ENCODE measurements around the gene GRK1. TPM values are rescaled to one million over a fixed set of nuclear protein-coding genes. Genes with fewer than 3 reads are reported as not detected.

Gene GRK1
- total RNA-seq, 2 experiments from 2014 or later: not detected

GRCh38 chr13:113657851-113658741 is 8.9 kb upstream of the GRK1 start, which contains the start of gene ATP4B:
Gene ATP4B (minus strand): TSS chr13:113658198. CDS start chr13:113658144, 54 bp downstream.
- peaks cover 9% of the 10 kb centered on the region for H3K9me3 Mint-ChIP-seq (ENCODE audit: low read depth)
- peaks cover 17% of the 10 kb centered on the region for H3K27me3 Mint-ChIP-seq
- CTCF ChIA-PET: no interaction called here
- H3K4me3 Mint-ChIP-seq: no peak within 1 kb of the TSS
- no peak within 1 kb of the TSS for H3K27ac Mint-ChIP-seq
- peaks cover 7% of the 10 kb centered on the region for H3K4me1 Mint-ChIP-seq
- DNase-seq: no peak
- no peak for ATAC-seq
- H3K36me3 Mint-ChIP-seq: peaks cover 2% of the 10 kb centered on the region

- CTCF ChIA-PET: no interaction called here
- Mint-ChIP-seq H3K36me3 (peaks cover 2% of the 10 kb centered on the region), H3K27me3 (peaks cover 20% of the 10 kb centered on the region)
These were observed 8.2 kb upstream of the GRK1 start for GRCh38 chr13:113658836-113659235.

GRCh38 chr13:113659337-113659736 is 7.7 kb upstream of the GRK1 start:
- DNase-seq (no peak), ATAC-seq (no peak)
- Mint-ChIP-seq H3K36me3 (peaks cover 2% of the 10 kb centered on the region), H3K4me3 (no peak overlapping the region), H3K27me3 (peaks cover 20% of the 10 kb centered on the region), H3K9me3 (ENCODE audit: low read depth) (peaks cover 9% of the 10 kb centered on the region), H3K27ac (no peak overlapping the region), H3K4me1 (no peaks in the 10 kb centered on the region)
- CTCF ChIA-PET: no interaction called here

More at GRCh38 chr13:113658836-113659235, 8.2 kb upstream of the GRK1 start:
- Mint-ChIP-seq H3K27ac (no peak overlapping the region), H3K9me3 (ENCODE audit: low read depth) (peaks cover 9% of the 10 kb centered on the region), H3K4me1 (peaks cover 2% of the 10 kb centered on the region), H3K4me3 (no peak overlapping the region)
- ATAC-seq: no peak
- DNase-seq: no peak

- DNase-seq: no peak
- H3K9me3 Mint-ChIP-seq (ENCODE audit: low read depth): peaks cover 9% of the 10 kb centered on the region
- peaks cover 2% of the 10 kb centered on the region for H3K36me3 Mint-ChIP-seq
- no peak for ATAC-seq
- H3K27ac Mint-ChIP-seq: no peak overlapping the region
- CTCF ChIA-PET: no interaction called here
- peaks cover 20% of the 10 kb centered on the region for H3K27me3 Mint-ChIP-seq
- no peak overlapping the region for H3K4me3 Mint-ChIP-seq
- no peaks in the 10 kb centered on the region for H3K4me1 Mint-ChIP-seq
These were observed 7.0 kb upstream of the GRK1 start for GRCh38 chr13:113660066-113660465.

- Mint-ChIP-seq H3K36me3 (peaks cover 2% of the 10 kb centered on the region), H3K9me3 (ENCODE audit: low read depth) (peaks cover 9% of the 10 kb centered on the region), H3K27ac (no peak overlapping the region), H3K4me3 (no peak overlapping the region), H3K27me3 (peaks cover 20% of the 10 kb centered on the region), H3K4me1 (no peaks in the 10 kb centered on the region)
- CTCF ChIA-PET: no interaction called here
- no peak for ATAC-seq
- no peak for DNase-seq
These were observed 5.5 kb upstream of the GRK1 start for GRCh38 chr13:113661509-113661908.

GRCh38 chr13:113663934-113664333 is 3.1 kb upstream of the GRK1 start:
- DNase-seq (no peak), ATAC-seq (no peak)
- peaks cover 9% of the 10 kb centered on the region for H3K9me3 Mint-ChIP-seq (ENCODE audit: low read depth)
- peaks cover 20% of the 10 kb centered on the region for H3K27me3 Mint-ChIP-seq
- H3K27ac Mint-ChIP-seq: no peak overlapping the region
- CTCF ChIA-PET: interaction anchor here (1.1 kb wide), 1 partner anchor 79 kb away, joined by 3 read pairs; no protein-coding TSS in a partner anchor
- peaks cover 2% of the 10 kb centered on the region for H3K36me3 Mint-ChIP-seq
- no peaks in the 10 kb centered on the region for H3K4me1 Mint-ChIP-seq
- H3K4me3 Mint-ChIP-seq: no peak overlapping the region

- CTCF ChIA-PET: no interaction called here
- H3K4me3 Mint-ChIP-seq: no peak overlapping the region
- no peak for DNase-seq
These were observed 2.0 kb upstream of the GRK1 start for GRCh38 chr13:113664751-113665596.

GRCh38 chr13:113665597-113666328 is 1.3 kb upstream of the GRK1 start:
- CTCF ChIA-PET: no interaction called here
- Mint-ChIP-seq H3K27ac (no peak overlapping the region), H3K27me3 (peaks cover 18% of the 10 kb centered on the region), H3K36me3 (peaks cover 2% of the 10 kb centered on the region), H3K4me3 (no peak overlapping the region), H3K9me3 (ENCODE audit: low read depth) (peaks cover 8% of the 10 kb centered on the region), H3K4me1 (no peaks in the 10 kb centered on the region)
- DNase-seq (no peak), ATAC-seq (no peak)

More at GRCh38 chr13:113664751-113665596, 2.0 kb upstream of the GRK1 start:
- H3K36me3 Mint-ChIP-seq: peaks cover 2% of the 10 kb centered on the region
- no peaks in the 10 kb centered on the region for H3K4me1 Mint-ChIP-seq
- no peak overlapping the region for H3K27ac Mint-ChIP-seq
- peaks cover 20% of the 10 kb centered on the region for H3K27me3 Mint-ChIP-seq
- ATAC-seq: no peak
- H3K9me3 Mint-ChIP-seq (ENCODE audit: low read depth): peaks cover 9% of the 10 kb centered on the region

GRCh38 chr13:113666329-113666670 is 719 bp upstream of the GRK1 start:
- Mint-ChIP-seq H3K4me1 (no peaks in the 10 kb centered on the region), H3K27me3 (peaks cover 13% of the 10 kb centered on the region), H3K9me3 (ENCODE audit: low read depth) (peaks cover 3% of the 10 kb centered on the region), H3K4me3 (no peak overlapping the region), H3K27ac (no peak overlapping the region), H3K36me3 (peaks cover under 1% of the 10 kb centered on the region)
- ATAC-seq: no peak
- CTCF ChIA-PET: no interaction called here
- no peak for DNase-seq

- DNase-seq (no peak), ATAC-seq (no peak)
- H3K9me3 Mint-ChIP-seq (ENCODE audit: low read depth): peaks cover 4% of the 10 kb centered on the region
- CTCF ChIA-PET: no interaction called here
- peaks cover 2% of the 10 kb centered on the region for H3K36me3 Mint-ChIP-seq
- no peak overlapping the region for H3K4me3 Mint-ChIP-seq
- H3K27me3 Mint-ChIP-seq: peaks cover 2% of the 10 kb centered on the region
- peaks cover 2% of the 10 kb centered on the region for H3K4me1 Mint-ChIP-seq
- H3K27ac Mint-ChIP-seq: no peak overlapping the region
These were observed 912 bp downstream of the GRK1 start for GRCh38 chr13:113667771-113668490.

GRCh38 chr13:113668491-113668971 is 1.5 kb downstream of the GRK1 start:
- no peak for ATAC-seq
- peaks cover 2% of the 10 kb centered on the region for H3K4me1 Mint-ChIP-seq
- peaks cover under 1% of the 10 kb centered on the region for H3K27me3 Mint-ChIP-seq
- CTCF ChIA-PET: no interaction called here
- peaks cover 2% of the 10 kb centered on the region for H3K36me3 Mint-ChIP-seq
- H3K27ac Mint-ChIP-seq: no peak overlapping the region
- DNase-seq: no peak
- peaks cover 4% of the 10 kb centered on the region for H3K9me3 Mint-ChIP-seq (ENCODE audit: low read depth)
- no peak overlapping the region for H3K4me3 Mint-ChIP-seq

- Mint-ChIP-seq H3K4me1 (peaks cover 2% of the 10 kb centered on the region), H3K36me3 (peaks cover 2% of the 10 kb centered on the region), H3K27me3 (no peaks in the 10 kb centered on the region), H3K9me3 (ENCODE audit: low read depth) (peaks cover 4% of the 10 kb centered on the region), H3K4me3 (no peak overlapping the region), H3K27ac (no peak overlapping the region)
- DNase-seq (no peak), ATAC-seq (no peak)
- CTCF ChIA-PET: no interaction called here
These were observed 2.3 kb downstream of the GRK1 start for GRCh38 chr13:113669231-113669754.

All from activated CD8-positive, alpha-beta memory T cell treated with anti-CD3 and anti-CD28 coated beads, Interleukin-2, amount 10 ng/mL, durations not matched to agents 7 days and 5 days (primary cell).